HEK293 (cell line): ENCODE measurements around the gene IDH1.

ENCODE experiments used
- CTCF ChIA-PET: fragments of 350-600 bp; formaldehyde crosslinking; extraction: SDS; loops from one replicate; lab custom pipeline; 2021; ENCODE audit warnings: antibody characterized with exemption; lab: Yijun Ruan, JAX
- POLR2A ChIA-PET: fragments of 300-600 bp; formaldehyde crosslinking; extraction: SDS; loops from one replicate; lab custom pipeline; 2020; ENCODE audit warnings: antibody characterized with exemption, inconsistent platforms; lab: Yijun Ruan, JAX
- H3K27ac ChIP-seq: fragments of 200-500 bp; sonication (Bioruptor generic); 2 replicates; pipeline ENCODE4 v1.5.1; 2014; ENCODE audit warnings: low read depth, low read length, control low read depth, inconsistent platforms; ENCODE audit errors: extremely low read depth
- H3K36me3 ChIP-seq, 2 experiments: fragments of 200-500 bp in 1 of 2; sonication (Bioruptor generic) in 1 of 2; 1 replicate in 1 of 2; 2 replicates in 1 of 2; pipeline ENCODE4 v1.5.1; 2014 to 2017; ENCODE audit warnings: inconsistent platforms in 2 of 2, low read length in 2 of 2; ENCODE audit not compliant: control insufficient read depth in 2 of 2, insufficient read depth in 1 of 2
- H3K4me1 ChIP-seq: fragments of 200-500 bp; sonication (Bioruptor generic); 2 replicates; pipeline ENCODE4 v1.5.1; 2014; ENCODE audit warnings: mild to moderate bottlenecking, low read length, inconsistent platforms; ENCODE audit not compliant: control insufficient read depth, insufficient read depth
- H3K4me3 ChIP-seq: 2 replicates; pipeline ENCODE4 v1.5.1; 2011; ENCODE audit warnings: low read depth, mild to moderate bottlenecking, control low read depth, low read length, moderate library complexity
- H3K9me3 ChIP-seq: fragments of 200-500 bp; sonication (Bioruptor generic); 2 replicates; pipeline ENCODE4 v1.5.1; 2014; ENCODE audit warnings: low read depth, low read length, inconsistent platforms; ENCODE audit not compliant: control insufficient read depth, insufficient read depth
- SCRT2 ChIP-seq: fragments of 450-650 bp; formaldehyde crosslinking; IDR thresholded peaks from 2 replicates; pipeline ENCODE4 v1.5.1; 2016; ENCODE audit warnings: missing biosample characterization, missing genetic modification characterization
- YY1 ChIP-seq: fragments of 450-650 bp; formaldehyde crosslinking; IDR thresholded peaks from 2 replicates; pipeline ENCODE4 v1.5.1; 2018; ENCODE audit warnings: missing biosample characterization, missing genetic modification characterization
- ZBTB10 ChIP-seq: fragments of 450-650 bp; formaldehyde crosslinking; IDR thresholded peaks from 2 replicates; pipeline ENCODE4 v1.5.1; 2016; ENCODE audit warnings: missing biosample characterization, missing genetic modification characterization
- ZBTB44 ChIP-seq: fragments of 450-650 bp; IDR thresholded peaks from 2 replicates; pipeline ENCODE4 v1.5.1; 2018; ENCODE audit warnings: missing biosample characterization, mild to moderate bottlenecking, missing genetic modification characterization
- ZNF211 ChIP-seq: fragments of 450-650 bp; formaldehyde crosslinking; IDR thresholded peaks from 2 replicates; pipeline ENCODE4 v1.5.1; 2016; ENCODE audit warnings: low read depth, missing biosample characterization, missing genetic modification characterization
- ZNF223 ChIP-seq: fragments of 450-650 bp; formaldehyde crosslinking; IDR thresholded peaks from 2 replicates; pipeline ENCODE4 v1.5.1; 2016; ENCODE audit warnings: missing biosample characterization, missing genetic modification characterization
- ZNF513 ChIP-seq: fragments of 450-650 bp; IDR thresholded peaks from 2 replicates; pipeline ENCODE4 v1.5.1; 2018; ENCODE audit warnings: missing biosample characterization, missing genetic modification characterization
- ZNF558 ChIP-seq: fragments of 450-650 bp; formaldehyde crosslinking; IDR thresholded peaks from 2 replicates; pipeline ENCODE4 v1.5.1; 2016; ENCODE audit warnings: missing biosample characterization, missing genetic modification characterization
- ZNF560 ChIP-seq: fragments of 450-650 bp; formaldehyde crosslinking; IDR thresholded peaks from 2 replicates; pipeline ENCODE4 v1.5.1; 2017; ENCODE audit warnings: missing biosample characterization, missing genetic modification characterization, borderline replicate concordance
- ZNF692 ChIP-seq: fragments of 450-650 bp; formaldehyde crosslinking; IDR thresholded peaks from 2 replicates; pipeline ENCODE4 v1.5.1; 2016; ENCODE audit warnings: missing biosample characterization, missing genetic modification characterization
- ZNF704 ChIP-seq: fragments of 450-650 bp; formaldehyde crosslinking; IDR thresholded peaks from 2 replicates; pipeline ENCODE4 v1.5.1; 2016; ENCODE audit warnings: missing biosample characterization, missing genetic modification characterization
- ZNF776 ChIP-seq: fragments of 450-650 bp; formaldehyde crosslinking; IDR thresholded peaks from 2 replicates; pipeline ENCODE4 v1.5.0; 2017; ENCODE audit warnings: missing biosample characterization, missing genetic modification characterization, borderline replicate concordance
- ZSCAN18 ChIP-seq: fragments of 450-650 bp; formaldehyde crosslinking; IDR thresholded peaks from 2 replicates; pipeline ENCODE4 v1.5.1; 2016; ENCODE audit warnings: missing biosample characterization, missing genetic modification characterization

The IDH1 gene

GRCh38 chr2:208251098-208251497 lies 3.8 kb downstream of the IDH1 start (continued):
- TF ChIP-seq ZBTB10: no peak
- no peak for TF ChIP-seq ZNF211 (tag by site-specific recombination)
- no peak for TF ChIP-seq ZNF558 (tag by site-specific recombination)
- no peak for TF ChIP-seq ZNF704 (tag by site-specific recombination)
- no peak for TF ChIP-seq ZBTB44
- no peak for TF ChIP-seq ZNF223 (tag by site-specific recombination)
- TF ChIP-seq ZNF560 (tag by site-specific recombination): no peak
- TF ChIP-seq ZNF513: no peak
- no peak for TF ChIP-seq YY1 (tag by site-specific recombination)

- POLR2A ChIA-PET: no interaction called here
- H3K4me1 ChIP-seq: 0 out of 2 replicates have a peak, but pooled peaks cover 2% of the 10 kb centered on the region
- no peaks in the 10 kb centered on the region for H3K9me3 ChIP-seq
- H3K27ac ChIP-seq: no peak overlapping the region
- H3K36me3 ChIP-seq: peaks cover 24 to 66% of the 10 kb centered on the region in 2 experiments
- TF ChIP-seq SCRT2: peak; percentile 50
- no peak for TF ChIP-seq ZSCAN18 (tag by site-specific recombination)
- TF ChIP-seq ZNF692 (tag by site-specific recombination): peak; percentile 45; the same call in 1 of the 2 replicates
- no peak for TF ChIP-seq ZNF776 (tag by site-specific recombination)
- TF ChIP-seq, all 188 proteins: peak for 2
- no peak overlapping the region for H3K4me3 ChIP-seq
- CTCF ChIA-PET: interaction anchor here (0.6 kb wide), 1 partner anchor 1469 kb away, joined by 3 read pairs; no protein-coding TSS in a partner anchor
These were observed 4.5 kb downstream of the IDH1 start for GRCh38 chr2:208250388-208250787.
